ENCODE measurements around the gene NUBP1.
A peak's percentile ranks its signal among the peaks of the same experiment; 100 is the strongest.
"Not testable (repeated sequence)": the region's sequence is repeated elsewhere in the genome, so short reads cannot be mapped to it uniquely, and the experiment has no call there.

NUBP1 gene

GRCh38 chr16:10787304-10787703 lies 43.7 kb downstream of the NUBP1 start:
- H3K36me3 ChIP-seq (ENCODE audit: control insufficient read depth, insufficient read depth, low read length), result no peaks in the 10 kb centered on the region
- H4K5ac ChIP-seq (ENCODE audit: low read length), result no peak overlapping the region
- H4K8ac ChIP-seq (ENCODE audit: low read depth, low read length), result no peak overlapping the region
- no CpG with 5 or more reads among the region's 5 CpGs for WGBS (ENCODE audit: extremely low coverage, insufficient coverage, low lambda C conversion rate)
- no peaks in the 10 kb centered on the region for H3K27me3 ChIP-seq (ENCODE audit: insufficient read depth, low read length, poor library complexity)
- H3K23ac ChIP-seq (ENCODE audit: low read length), result no peak overlapping the region
- H3K56ac ChIP-seq (ENCODE audit: low read length), result no peak overlapping the region
- no peaks in the 10 kb centered on the region for H3K79me1 ChIP-seq (ENCODE audit: low read length)
- no peak overlapping the region for H2BK120ac ChIP-seq (ENCODE audit: low read depth, low read length)
- no peak overlapping the region for H3K27ac ChIP-seq (ENCODE audit: low read depth, low read length)
- peak; percentile 29 for DNase-seq
- H3K4me3 ChIP-seq (ENCODE audit: low read length), result no peak overlapping the region
- H3K4ac ChIP-seq (ENCODE audit: low read depth, low read length), result no peak overlapping the region
- no peak overlapping the region for H3K9ac ChIP-seq (ENCODE audit: low read length)
- H2AK5ac ChIP-seq (ENCODE audit: low read length), result no peak overlapping the region
- no peak overlapping the region for H2BK15ac ChIP-seq (replicated peaks; ENCODE audit: low read depth)
- no peak overlapping the region for H3K4me2 ChIP-seq (ENCODE audit: low read length)
- no peak overlapping the region for H2BK5ac ChIP-seq (ENCODE audit: low read length)
- H3K18ac ChIP-seq (ENCODE audit: low read length), result no peak overlapping the region
- H3K4me1 ChIP-seq (ENCODE audit: control insufficient read depth, low read depth, low read length), result no peaks in the 10 kb centered on the region
- no peaks in the 10 kb centered on the region for H3K79me2 ChIP-seq (ENCODE audit: control insufficient read depth, insufficient read depth, low read length)

DNA sequence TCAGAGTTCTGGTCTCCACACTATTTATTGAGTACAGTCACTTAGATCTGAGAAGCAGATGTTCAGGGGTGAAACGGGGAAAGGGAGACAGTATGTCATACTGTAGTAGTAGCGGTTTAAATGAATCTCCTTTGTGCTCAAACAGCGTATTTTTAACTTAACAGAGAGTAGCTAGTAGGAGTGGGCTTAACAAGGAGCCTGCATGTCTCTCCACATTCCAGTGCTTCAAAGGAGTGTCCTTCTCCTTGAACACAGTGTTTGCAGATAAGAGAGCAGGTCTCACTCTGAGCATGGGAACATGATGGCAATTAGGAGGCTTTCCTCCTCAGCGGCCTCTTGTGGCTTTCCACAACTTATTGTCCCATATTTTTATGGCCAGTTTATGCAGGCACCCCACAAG lies 45.0 kb downstream of the NUBP1 start:
- H2BK15ac ChIP-seq (replicated peaks; ENCODE audit: low read depth); H3K4me2 ChIP-seq (ENCODE audit: low read length); H3K9ac ChIP-seq (ENCODE audit: low read length); H3K56ac ChIP-seq (ENCODE audit: low read length); H3K4ac ChIP-seq (ENCODE audit: low read depth, low read length); H3K79me1 ChIP-seq (ENCODE audit: low read length); H3K36me3 ChIP-seq (ENCODE audit: control insufficient read depth, insufficient read depth, low read length); H3K4me3 ChIP-seq (ENCODE audit: low read length); H2AK5ac ChIP-seq (ENCODE audit: low read length); H3K27me3 ChIP-seq (ENCODE audit: insufficient read depth, low read length, poor library complexity); H3K18ac ChIP-seq (ENCODE audit: low read length); H3K23ac ChIP-seq (ENCODE audit: low read length); H2BK120ac ChIP-seq (ENCODE audit: low read depth, low read length); H3K27ac ChIP-seq (ENCODE audit: low read depth, low read length); H3K79me2 ChIP-seq (ENCODE audit: control insufficient read depth, insufficient read depth, low read length); H3K4me1 ChIP-seq (ENCODE audit: control insufficient read depth, low read depth, low read length); H2BK5ac ChIP-seq (ENCODE audit: low read length); H4K8ac ChIP-seq (ENCODE audit: low read depth, low read length); H4K5ac ChIP-seq (ENCODE audit: low read length): not testable (repeated sequence)
- DNase-seq, result peak; percentile 27
- WGBS (ENCODE audit: extremely low coverage, insufficient coverage, low lambda C conversion rate), result no CpG with 5 or more reads among the region's 4 CpGs

GRCh38 chr16:10791048-10791447 lies 47.4 kb downstream of the NUBP1 start:
- Histone ChIP-seq H2BK120ac (ENCODE audit: low read depth, low read length) (no peak overlapping the region), H2AK5ac (ENCODE audit: low read length) (no peak overlapping the region)
- no CpG with 5 or more reads among the region's 4 CpGs for WGBS (ENCODE audit: extremely low coverage, insufficient coverage, low lambda C conversion rate)

GRCh38 chr16:10799736-10800135 lies 56.1 kb downstream of the NUBP1 start:
- no peaks in the 10 kb centered on the region for H3K79me2 ChIP-seq (ENCODE audit: control insufficient read depth, insufficient read depth, low read length)
- no peak overlapping the region for H4K8ac ChIP-seq (ENCODE audit: low read depth, low read length)
- H3K27ac ChIP-seq (ENCODE audit: low read depth, low read length), result no peak overlapping the region
- H3K4me1 ChIP-seq (ENCODE audit: control insufficient read depth, low read depth, low read length), result no peaks in the 10 kb centered on the region
- H3K4me3 ChIP-seq (ENCODE audit: low read length), result no peak overlapping the region
- no peaks in the 10 kb centered on the region for H3K79me1 ChIP-seq (ENCODE audit: low read length)
- no peak overlapping the region for H3K23ac ChIP-seq (ENCODE audit: low read length)
- H4K5ac ChIP-seq (ENCODE audit: low read length), result no peak overlapping the region
- no peak overlapping the region for H3K56ac ChIP-seq (ENCODE audit: low read length)
- H3K18ac ChIP-seq (ENCODE audit: low read length), result no peak overlapping the region
- no peak overlapping the region for H2BK120ac ChIP-seq (ENCODE audit: low read depth, low read length)
- no CpG with 5 or more reads among the region's 3 CpGs for WGBS (ENCODE audit: extremely low coverage, insufficient coverage, low lambda C conversion rate)
- no peak overlapping the region for H2BK15ac ChIP-seq (replicated peaks; ENCODE audit: low read depth)
- H3K4me2 ChIP-seq (ENCODE audit: low read length), result no peak overlapping the region
- no peak overlapping the region for H3K9ac ChIP-seq (ENCODE audit: low read length)
- no peak for DNase-seq
- no peaks in the 10 kb centered on the region for H3K27me3 ChIP-seq (ENCODE audit: insufficient read depth, low read length, poor library complexity)
- no peaks in the 10 kb centered on the region for H3K36me3 ChIP-seq (ENCODE audit: control insufficient read depth, insufficient read depth, low read length)
- H2AK5ac ChIP-seq (ENCODE audit: low read length), result no peak overlapping the region
- H3K4ac ChIP-seq (ENCODE audit: low read depth, low read length), result no peak overlapping the region
- H2BK5ac ChIP-seq (ENCODE audit: low read length), result no peak overlapping the region

More at GRCh38 chr16:10791048-10791447, 47.4 kb downstream of the NUBP1 start:
- Histone ChIP-seq H3K4me2 (ENCODE audit: low read length) (no peak overlapping the region), H3K4me3 (ENCODE audit: low read length) (no peak overlapping the region), H3K79me2 (ENCODE audit: control insufficient read depth, insufficient read depth, low read length) (no peaks in the 10 kb centered on the region), H3K18ac (ENCODE audit: low read length) (no peak overlapping the region), H3K4me1 (ENCODE audit: control insufficient read depth, low read depth, low read length) (no peaks in the 10 kb centered on the region), H3K27me3 (ENCODE audit: insufficient read depth, low read length, poor library complexity) (no peaks in the 10 kb centered on the region), H3K9ac (ENCODE audit: low read length) (no peak overlapping the region), H3K36me3 (ENCODE audit: control insufficient read depth, insufficient read depth, low read length) (no peaks in the 10 kb centered on the region), H3K4ac (ENCODE audit: low read depth, low read length) (no peak overlapping the region), H4K8ac (ENCODE audit: low read depth, low read length) (no peak overlapping the region), H3K56ac (ENCODE audit: low read length) (no peak overlapping the region), H3K27ac (ENCODE audit: low read depth, low read length) (no peak overlapping the region), H3K23ac (ENCODE audit: low read length) (no peak overlapping the region), H3K79me1 (ENCODE audit: low read length) (no peaks in the 10 kb centered on the region), H4K5ac (ENCODE audit: low read length) (no peak overlapping the region), H2BK15ac (replicated peaks; ENCODE audit: low read depth) (no peak overlapping the region), H2BK5ac (ENCODE audit: low read length) (no peak overlapping the region)
- no peak for DNase-seq

DNA sequence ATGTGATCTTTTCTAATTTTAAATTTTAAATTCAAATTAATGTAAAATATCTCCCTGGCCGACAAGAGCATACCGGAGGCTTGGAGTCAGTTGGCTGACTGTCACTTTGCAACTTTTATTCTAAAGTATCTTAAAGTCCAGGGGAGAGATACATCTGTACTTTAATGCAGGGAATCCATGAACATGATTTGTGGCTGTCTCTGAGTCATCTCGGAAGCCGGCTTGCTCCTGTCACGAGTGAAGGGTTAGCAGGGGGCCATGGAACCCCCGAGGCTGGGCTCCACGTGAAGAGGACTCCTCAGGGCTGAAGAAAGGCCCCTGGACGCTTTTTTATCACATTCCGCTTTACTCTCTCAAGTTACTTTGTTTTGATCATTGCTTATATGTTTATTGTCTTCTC lies 61.7 kb downstream of the NUBP1 start:
- Histone ChIP-seq H4K8ac (ENCODE audit: low read depth, low read length) (no peak overlapping the region), H3K36me3 (ENCODE audit: control insufficient read depth, insufficient read depth, low read length) (no peaks in the 10 kb centered on the region), H4K5ac (ENCODE audit: low read length) (no peak overlapping the region), H3K4me2 (ENCODE audit: low read length) (no peak overlapping the region), H3K56ac (ENCODE audit: low read length) (no peak overlapping the region), H2AK5ac (ENCODE audit: low read length) (no peak overlapping the region), H3K18ac (ENCODE audit: low read length) (no peak overlapping the region), H2BK120ac (ENCODE audit: low read depth, low read length) (no peak overlapping the region), H3K9ac (ENCODE audit: low read length) (no peak overlapping the region), H3K4me3 (ENCODE audit: low read length) (no peak overlapping the region), H2BK15ac (replicated peaks; ENCODE audit: low read depth) (no peak overlapping the region), H2BK5ac (ENCODE audit: low read length) (no peak overlapping the region), H3K79me2 (ENCODE audit: control insufficient read depth, insufficient read depth, low read length) (no peaks in the 10 kb centered on the region), H3K27ac (ENCODE audit: low read depth, low read length) (no peak overlapping the region), H3K4me1 (ENCODE audit: control insufficient read depth, low read depth, low read length) (no peaks in the 10 kb centered on the region), H3K79me1 (ENCODE audit: low read length) (no peaks in the 10 kb centered on the region), H3K23ac (ENCODE audit: low read length) (no peak overlapping the region), H3K27me3 (ENCODE audit: insufficient read depth, low read length, poor library complexity) (no peaks in the 10 kb centered on the region), H3K4ac (ENCODE audit: low read depth, low read length) (no peak overlapping the region)
- DNase-seq, result no peak
- no CpG with 5 or more reads among the region's 9 CpGs for WGBS (ENCODE audit: extremely low coverage, insufficient coverage, low lambda C conversion rate)

DNA sequence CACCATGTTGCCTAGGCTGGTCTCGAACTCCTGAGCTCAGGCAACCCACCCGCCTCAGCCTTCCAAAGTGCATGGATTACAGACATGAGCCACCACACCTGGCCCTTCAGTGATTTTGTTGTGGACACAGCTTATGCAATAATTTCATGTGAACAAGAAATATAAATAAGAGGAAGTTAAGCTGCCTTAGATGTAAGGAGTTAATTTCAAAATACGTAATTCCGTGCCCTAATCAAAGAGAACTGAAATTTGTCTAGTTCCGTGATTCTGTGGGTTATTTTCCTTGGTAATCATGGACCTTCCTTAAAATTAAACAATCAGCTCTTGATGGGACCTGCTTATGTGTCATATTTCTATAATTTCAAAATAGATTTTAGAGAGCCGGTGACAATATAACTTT lies 63.1 kb downstream of the NUBP1 start:
- no peaks in the 10 kb centered on the region for H3K4me1 ChIP-seq (ENCODE audit: control insufficient read depth, low read depth, low read length)
- no peak overlapping the region for H3K23ac ChIP-seq (ENCODE audit: low read length)
- H2BK120ac ChIP-seq (ENCODE audit: low read depth, low read length), result no peak overlapping the region
- H4K5ac ChIP-seq (ENCODE audit: low read length), result no peak overlapping the region
- no peak overlapping the region for H3K9ac ChIP-seq (ENCODE audit: low read length)
- no peak overlapping the region for H3K4me3 ChIP-seq (ENCODE audit: low read length)
- no peak overlapping the region for H2BK5ac ChIP-seq (ENCODE audit: low read length)
- H3K4ac ChIP-seq (ENCODE audit: low read depth, low read length), result no peak overlapping the region
- no peak overlapping the region for H3K4me2 ChIP-seq (ENCODE audit: low read length)
- no peaks in the 10 kb centered on the region for H3K79me2 ChIP-seq (ENCODE audit: control insufficient read depth, insufficient read depth, low read length)
- no peak overlapping the region for H4K8ac ChIP-seq (ENCODE audit: low read depth, low read length)
- H2BK15ac ChIP-seq (replicated peaks; ENCODE audit: low read depth), result no peak overlapping the region
- no peak overlapping the region for H2AK5ac ChIP-seq (ENCODE audit: low read length)
- no peak for DNase-seq
- no peak overlapping the region for H3K56ac ChIP-seq (ENCODE audit: low read length)
- no peaks in the 10 kb centered on the region for H3K27me3 ChIP-seq (ENCODE audit: insufficient read depth, low read length, poor library complexity)
- no peaks in the 10 kb centered on the region for H3K79me1 ChIP-seq (ENCODE audit: low read length)
- WGBS (ENCODE audit: extremely low coverage, insufficient coverage, low lambda C conversion rate), result no CpG with 5 or more reads among the region's 6 CpGs
- H3K18ac ChIP-seq (ENCODE audit: low read length), result no peak overlapping the region
- no peaks in the 10 kb centered on the region for H3K36me3 ChIP-seq (ENCODE audit: control insufficient read depth, insufficient read depth, low read length)
- no peak overlapping the region for H3K27ac ChIP-seq (ENCODE audit: low read depth, low read length)

Measured in mesendoderm (in vitro differentiated cells).